ENCODE measurements around the gene PBOV1.
A peak's percentile ranks its signal among the peaks of the same experiment; 100 is the strongest.

The PBOV1 gene

GRCh38 chr6:138194287-138194686 lies 24.0 kb downstream of the PBOV1 start:
- H3K27ac ChIP-seq: peak overlapping the region; percentile 57
- TF ChIP-seq CTCF (conservative IDR thresholded peaks at IDR 0.05): no peak

- H3K27ac ChIP-seq: peak overlapping the region; percentile 94
- TF ChIP-seq CTCF (conservative IDR thresholded peaks at IDR 0.05): no peak
Measured at GRCh38 chr6:138188278-138188941, 29.9 kb downstream of the PBOV1 start.

- TF ChIP-seq CTCF (conservative IDR thresholded peaks at IDR 0.05): no peak
- H3K27ac ChIP-seq: peak overlapping the region; percentile 94
Measured at GRCh38 chr6:138187156-138187555, 31.1 kb downstream of the PBOV1 start.

- no peak for TF ChIP-seq CTCF (conservative IDR thresholded peaks at IDR 0.05)
Measured at GRCh38 chr6:138184230-138184629, 34.1 kb downstream of the PBOV1 start.

GRCh38 chr6:138183790-138184134 lies 34.5 kb downstream of the PBOV1 start:
- peak overlapping the region; percentile 91 for H3K27ac ChIP-seq
- no peak for TF ChIP-seq CTCF (conservative IDR thresholded peaks at IDR 0.05)

More at GRCh38 chr6:138184230-138184629, 34.1 kb downstream of the PBOV1 start:
- H3K27ac ChIP-seq: peak overlapping the region; percentile 91

- no peak for TF ChIP-seq CTCF (conservative IDR thresholded peaks at IDR 0.05)
- H3K27ac ChIP-seq: peak overlapping the region; percentile 91
Measured at GRCh38 chr6:138182939-138183789, 35.1 kb downstream of the PBOV1 start.

- H3K27ac ChIP-seq: no peak overlapping the region
Measured at GRCh38 chr6:138176652-138177232, 41.5 kb downstream of the PBOV1 start.

More at GRCh38 chr6:138176652-138177232, 41.5 kb downstream of the PBOV1 start:
- no peak for TF ChIP-seq CTCF (conservative IDR thresholded peaks at IDR 0.05)

Measured in VCaP (cell line).